CD4-positive, alpha-beta T cell treated with Interferon gamma for 1 hour (primary cell): ENCODE measurements around the gene NTM.

Experiments used
- DNase-seq: peaks from one replicate; pipeline ENCODE4 v3.0.0-alpha.2; 2020

The NTM gene

DNA sequence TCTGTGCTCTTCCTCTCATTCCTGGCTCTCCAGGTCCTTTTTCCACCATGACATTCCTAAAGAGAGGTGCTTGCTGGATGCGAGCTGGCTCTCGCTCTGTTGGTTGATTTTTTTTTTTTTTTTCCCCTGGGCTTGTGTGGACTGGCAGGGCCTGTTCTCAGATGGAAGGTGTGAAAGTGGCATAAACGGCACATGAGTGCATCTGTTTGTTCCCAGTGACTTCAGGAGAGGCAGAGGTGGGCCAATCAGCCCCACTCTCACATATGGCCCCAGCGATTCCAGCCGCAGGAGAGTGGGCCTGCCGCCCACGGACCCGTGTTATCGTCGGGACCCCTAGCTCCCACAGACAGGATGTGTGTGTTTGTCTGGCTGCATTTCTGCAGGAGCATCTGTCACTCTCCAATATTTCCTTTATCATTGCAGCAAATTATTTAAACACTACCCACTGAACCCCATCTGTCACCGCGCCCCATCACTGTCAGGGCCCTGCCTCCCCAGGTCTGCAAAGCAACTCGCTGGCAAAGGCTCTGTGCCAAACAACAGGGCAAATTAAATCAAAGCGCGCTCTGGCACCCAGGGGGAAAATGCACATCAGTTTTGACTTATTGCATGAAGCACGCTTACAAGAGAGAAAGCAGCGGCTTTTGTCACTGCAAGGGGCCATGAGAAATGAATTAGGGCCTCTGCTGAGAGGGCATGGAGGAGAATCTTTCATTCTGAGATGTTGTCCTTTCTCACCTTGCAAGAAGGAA is 886.3 kb downstream of the NTM start:
- DNase-seq: no peak

GRCh38 chr11:132257871-132258270 is 887.5 kb downstream of the NTM start:
- DNase-seq: no peak

DNA sequence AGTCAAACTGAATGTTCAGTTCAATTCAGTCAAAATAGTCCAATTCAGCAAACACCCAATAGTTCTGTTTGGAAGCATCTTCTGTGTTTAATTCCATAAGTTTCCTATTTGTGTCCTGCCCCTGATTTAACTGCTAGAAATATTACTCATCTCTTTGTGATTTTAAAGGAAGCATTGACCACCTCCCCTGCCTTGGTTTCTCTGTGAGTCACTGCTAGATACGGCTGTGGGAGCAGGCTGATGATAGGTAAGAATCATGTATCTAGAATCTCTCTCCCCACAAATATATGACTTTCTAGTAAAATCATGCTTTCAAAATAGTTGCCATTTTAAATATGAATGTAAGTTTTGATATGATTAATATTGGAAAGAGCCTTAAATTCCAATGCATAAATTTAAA is 888.5 kb downstream of the NTM start:
- DNase-seq: no peak

- no peak for DNase-seq
These were observed 890.2 kb downstream of the NTM start for GRCh38 chr11:132260636-132261035.

- no peak for DNase-seq
These were observed 892.8 kb downstream of the NTM start for GRCh38 chr11:132263241-132263640.

GRCh38 chr11:132263875-132264274 is 893.5 kb downstream of the NTM start:
- DNase-seq: no peak

DNA sequence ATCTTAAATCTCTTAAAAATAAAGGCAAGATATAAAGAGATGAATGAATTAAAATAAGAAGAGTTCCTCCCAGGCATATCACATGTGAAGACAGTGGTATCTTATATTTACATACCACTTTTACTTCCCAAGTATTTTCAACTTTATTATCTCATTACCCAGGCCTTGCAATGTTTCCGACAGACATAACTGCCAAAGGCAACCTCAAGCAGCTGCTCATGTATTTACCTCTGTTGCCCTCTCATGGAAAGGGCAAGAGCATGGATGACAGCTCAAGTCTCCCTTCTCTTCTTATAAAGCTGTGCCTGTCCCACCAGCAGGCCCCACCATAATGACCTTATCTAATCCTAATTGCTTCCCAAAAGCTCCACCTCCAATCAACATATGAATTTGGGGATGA is 894.2 kb downstream of the NTM start:
- DNase-seq: no peak

- no peak for DNase-seq
These were observed 908.6 kb downstream of the NTM start for GRCh38 chr11:132278801-132279574.

DNA sequence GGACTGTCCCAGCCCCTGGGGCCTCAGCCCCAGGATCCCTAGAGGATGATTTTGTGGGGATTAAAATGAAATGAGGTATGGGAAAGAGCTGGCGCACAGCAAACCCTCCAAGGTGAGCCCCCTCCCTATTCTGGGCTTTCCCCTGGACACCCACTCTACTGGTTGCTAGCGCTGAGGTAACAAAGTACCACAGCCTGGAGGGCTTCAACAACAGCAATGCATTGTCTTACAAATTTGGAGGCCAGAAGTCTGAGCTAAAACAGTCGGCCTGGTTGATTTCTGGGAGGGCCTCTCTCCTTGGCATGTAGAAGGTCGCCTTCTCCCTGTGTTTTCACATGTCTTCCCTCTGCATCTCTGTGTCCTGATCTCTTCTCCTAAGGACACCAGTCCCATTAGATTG is 913.6 kb downstream of the NTM start:
- no peak for DNase-seq

GRCh38 chr11:132284611-132285010 is 914.2 kb downstream of the NTM start:
- DNase-seq: no peak

GRCh38 chr11:132285631-132286030 is 915.2 kb downstream of the NTM start:
- no peak for DNase-seq

- DNase-seq: no peak
These were observed 915.7 kb downstream of the NTM start for GRCh38 chr11:132286106-132286505.

DNA sequence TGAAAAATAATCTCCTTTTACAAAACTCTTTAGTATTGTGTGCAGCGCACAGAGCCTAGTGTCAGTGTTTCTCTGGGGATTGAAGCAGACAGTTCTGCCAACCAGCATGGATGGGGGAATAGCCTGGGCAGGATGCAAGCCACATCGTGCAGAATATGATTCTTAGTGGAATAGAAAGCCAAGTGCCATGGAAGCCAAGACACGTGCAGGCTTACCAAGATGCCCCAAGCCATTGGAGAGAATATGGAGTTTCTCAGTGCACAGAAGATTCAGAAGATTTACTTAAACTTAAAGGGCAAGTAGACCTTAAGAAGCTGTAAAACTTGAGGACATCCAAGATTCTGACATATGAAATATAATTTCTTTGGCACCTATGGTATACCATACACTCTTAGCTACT is 917.6 kb downstream of the NTM start:
- DNase-seq: no peak

GRCh38 chr11:132289590-132290256 is 919.3 kb downstream of the NTM start:
- no peak for DNase-seq

DNA sequence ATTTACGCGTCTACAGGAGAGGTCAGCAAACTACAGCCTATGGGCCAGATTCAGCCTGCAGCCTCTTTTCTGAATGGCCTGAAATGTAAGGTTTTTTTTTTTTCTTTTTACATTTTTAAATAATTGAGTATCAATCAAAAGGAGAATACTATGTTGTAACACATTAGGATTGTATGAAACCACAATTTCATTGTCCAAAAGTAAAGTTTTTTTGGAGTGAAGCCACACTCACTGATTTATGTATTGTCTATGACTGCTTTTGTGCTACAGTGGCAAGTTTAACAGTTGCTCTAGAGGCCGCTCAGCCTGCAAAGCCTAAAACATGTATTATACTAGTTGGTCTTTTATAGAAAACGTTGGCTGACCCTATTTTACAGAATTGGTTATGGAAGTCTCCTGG is 923.2 kb downstream of the NTM start:
- no peak for DNase-seq

DNA sequence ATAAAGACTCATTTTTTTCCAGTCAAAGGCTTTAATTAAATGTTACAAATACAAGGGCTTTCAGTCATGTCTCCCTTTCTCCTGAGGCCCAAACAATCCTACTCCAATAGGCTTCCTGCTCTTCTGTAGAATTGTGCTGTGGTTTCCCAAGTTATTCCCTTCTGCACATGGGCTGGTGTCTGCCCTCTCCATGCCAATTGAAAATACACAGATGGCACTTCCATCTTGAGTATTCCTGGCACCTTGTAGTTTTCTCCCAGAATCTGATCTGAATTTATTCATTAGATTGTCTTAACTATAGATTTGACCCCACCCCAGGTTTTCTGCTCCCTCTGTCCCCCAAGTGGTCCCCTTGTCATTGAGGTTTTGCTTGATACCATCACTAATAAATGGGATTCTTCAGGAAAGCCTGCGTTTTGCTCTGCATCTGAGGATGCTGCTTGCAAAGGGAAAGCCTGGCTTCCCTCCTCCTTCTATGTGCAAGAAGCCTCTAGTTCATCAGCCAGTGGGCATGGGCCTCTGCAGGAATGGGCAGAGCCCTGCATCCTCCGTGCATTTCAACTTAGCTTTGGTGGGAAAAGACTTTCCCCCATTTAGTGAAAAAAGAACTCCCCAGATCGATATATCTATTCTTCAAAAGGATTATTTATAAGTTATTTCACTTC is 926.7 kb downstream of the NTM start:
- DNase-seq: no peak

GRCh38 chr11:132298357-132298756 is 927.9 kb downstream of the NTM start:
- DNase-seq: no peak

DNA sequence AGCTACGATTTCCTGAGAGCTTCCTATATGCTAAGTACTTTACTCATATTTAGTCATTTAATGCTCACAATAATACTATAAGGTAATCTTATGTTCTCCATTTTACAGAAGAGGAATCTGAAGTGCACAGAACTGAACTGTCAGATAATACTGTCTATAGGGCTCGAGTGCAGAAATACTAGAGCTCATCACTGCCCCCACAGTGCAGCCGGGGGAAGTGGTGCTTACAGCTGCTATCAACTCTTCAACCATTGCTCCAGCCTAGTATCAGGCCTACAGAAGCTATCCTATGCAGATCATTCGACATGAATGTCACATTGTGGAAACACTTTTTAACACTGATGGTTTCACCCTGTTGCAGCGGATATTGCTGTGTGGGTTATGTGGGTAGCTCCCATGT is 929.9 kb downstream of the NTM start:
- DNase-seq: no peak

- DNase-seq: no peak
These were observed 931.0 kb downstream of the NTM start for GRCh38 chr11:132301465-132301864.

DNA sequence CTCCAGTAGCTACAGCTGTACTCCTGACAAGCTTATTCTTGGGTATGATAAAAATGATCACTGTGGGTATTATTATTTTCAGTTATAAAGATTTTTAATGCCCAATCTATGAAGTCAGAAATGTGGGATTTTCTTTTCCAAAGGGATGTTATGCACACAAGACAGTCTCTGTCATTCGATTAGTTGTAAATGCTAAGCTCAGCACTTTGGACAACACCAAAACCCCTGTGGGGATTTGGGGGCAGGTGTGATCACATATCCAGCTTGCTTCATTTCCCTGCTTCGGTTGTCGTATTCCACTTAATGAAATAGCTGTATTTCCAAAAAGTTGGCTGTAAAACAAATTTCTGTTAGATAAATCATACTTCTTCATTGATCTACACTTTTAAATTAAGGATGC is 931.5 kb downstream of the NTM start:
- DNase-seq: no peak

- no peak for DNase-seq
These were observed 937.0 kb downstream of the NTM start for GRCh38 chr11:132307309-132308020.
